Measurements from ENCODE around the gene USP50. TPM values are rescaled to one million over a fixed set of nuclear protein-coding genes. Genes with fewer than 3 reads are reported as not detected.

USP50 gene
- total and polyA plus RNA-seq, 2 of the 13 experiments (the other 11 are each of a cell fraction or from before 2014, with no cell fraction given), result 0.86 TPM; not detected in 1

- TF ChIP-seq, protein P1, sequence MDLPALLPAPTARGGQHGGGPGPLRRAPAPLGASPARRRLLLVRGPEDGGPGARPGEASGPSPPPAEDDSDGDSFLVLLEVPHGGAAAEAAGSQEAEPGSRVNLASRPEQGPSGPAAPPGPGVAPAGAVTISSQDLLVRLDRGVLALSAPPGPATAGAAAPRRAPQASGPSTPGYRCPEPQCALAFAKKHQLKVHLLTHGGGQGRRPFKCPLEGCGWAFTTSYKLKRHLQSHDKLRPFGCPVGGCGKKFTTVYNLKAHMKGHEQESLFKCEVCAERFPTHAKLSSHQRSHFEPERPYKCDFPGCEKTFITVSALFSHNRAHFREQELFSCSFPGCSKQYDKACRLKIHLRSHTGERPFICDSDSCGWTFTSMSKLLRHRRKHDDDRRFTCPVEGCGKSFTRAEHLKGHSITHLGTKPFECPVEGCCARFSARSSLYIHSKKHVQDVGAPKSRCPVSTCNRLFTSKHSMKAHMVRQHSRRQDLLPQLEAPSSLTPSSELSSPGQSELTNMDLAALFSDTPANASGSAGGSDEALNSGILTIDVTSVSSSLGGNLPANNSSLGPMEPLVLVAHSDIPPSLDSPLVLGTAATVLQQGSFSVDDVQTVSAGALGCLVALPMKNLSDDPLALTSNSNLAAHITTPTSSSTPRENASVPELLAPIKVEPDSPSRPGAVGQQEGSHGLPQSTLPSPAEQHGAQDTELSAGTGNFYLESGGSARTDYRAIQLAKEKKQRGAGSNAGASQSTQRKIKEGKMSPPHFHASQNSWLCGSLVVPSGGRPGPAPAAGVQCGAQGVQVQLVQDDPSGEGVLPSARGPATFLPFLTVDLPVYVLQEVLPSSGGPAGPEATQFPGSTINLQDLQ (CRISPR knock-in tag; IDR thresholded peaks at IDR 0.05), result no peak
- TF ChIP-seq RARA (CRISPR knock-in tag; IDR thresholded peaks at IDR 0.05) (peak; percentile 92), NR2F6 (IDR thresholded peaks at IDR 0.05) (no peak), NR2F6 (CRISPR knock-in tag; IDR thresholded peaks at IDR 0.05) (peak; percentile 56; the same call in 1 of the 2 replicates), CEBPB (IDR thresholded peaks at IDR 0.05; ENCODE audit: borderline replicate concordance, low read depth, low read length) (peak; percentile 42; the same call in 1 of the 2 replicates), FOXJ3 (CRISPR knock-in tag; IDR thresholded peaks at IDR 0.05; ENCODE audit: borderline replicate concordance) (0 out of 2 replicates have a peak, but pooled peaks have one; percentile 9), NCOA2 (CRISPR knock-in tag; IDR thresholded peaks at IDR 0.05) (peak; percentile 75), SAP130 (CRISPR knock-in tag; IDR thresholded peaks at IDR 0.05; ENCODE audit: low read depth) (peak; percentile 59), NR2F1 (CRISPR knock-in tag; IDR thresholded peaks at IDR 0.05) (0 out of 4 replicates have a peak, but pooled peaks of 1 of the 2 experiments have one; percentile 8), ZNF674 (CRISPR knock-in tag; IDR thresholded peaks at IDR 0.05; ENCODE audit: low read depth) (no peak), TEAD3 (CRISPR knock-in tag; optimal IDR thresholded peaks at IDR 0.05; ENCODE audit: borderline replicate concordance) (peak; percentile 83), RXRB (CRISPR knock-in tag; IDR thresholded peaks at IDR 0.05; ENCODE audit: borderline replicate concordance) (peak; percentile 85), FOXA3 (CRISPR knock-in tag; IDR thresholded peaks at IDR 0.05) (peak; percentile 84), MIER2 (CRISPR knock-in tag; IDR thresholded peaks at IDR 0.05) (0 out of 2 replicates have a peak, but pooled peaks have one; percentile 27)
- TF ChIP-seq, protein P2, sequence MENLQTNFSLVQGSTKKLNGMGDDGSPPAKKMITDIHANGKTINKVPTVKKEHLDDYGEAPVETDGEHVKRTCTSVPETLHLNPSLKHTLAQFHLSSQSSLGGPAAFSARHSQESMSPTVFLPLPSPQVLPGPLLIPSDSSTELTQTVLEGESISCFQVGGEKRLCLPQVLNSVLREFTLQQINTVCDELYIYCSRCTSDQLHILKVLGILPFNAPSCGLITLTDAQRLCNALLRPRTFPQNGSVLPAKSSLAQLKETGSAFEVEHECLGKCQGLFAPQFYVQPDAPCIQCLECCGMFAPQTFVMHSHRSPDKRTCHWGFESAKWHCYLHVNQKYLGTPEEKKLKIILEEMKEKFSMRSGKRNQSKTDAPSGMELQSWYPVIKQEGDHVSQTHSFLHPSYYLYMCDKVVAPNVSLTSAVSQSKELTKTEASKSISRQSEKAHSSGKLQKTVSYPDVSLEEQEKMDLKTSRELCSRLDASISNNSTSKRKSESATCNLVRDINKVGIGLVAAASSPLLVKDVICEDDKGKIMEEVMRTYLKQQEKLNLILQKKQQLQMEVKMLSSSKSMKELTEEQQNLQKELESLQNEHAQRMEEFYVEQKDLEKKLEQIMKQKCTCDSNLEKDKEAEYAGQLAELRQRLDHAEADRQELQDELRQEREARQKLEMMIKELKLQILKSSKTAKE (CRISPR knock-in tag; IDR thresholded peaks at IDR 0.05; ENCODE audit: borderline replicate concordance), result peak; percentile 68; the same call in 1 of the 2 replicates
- TF ChIP-seq, protein P3, sequence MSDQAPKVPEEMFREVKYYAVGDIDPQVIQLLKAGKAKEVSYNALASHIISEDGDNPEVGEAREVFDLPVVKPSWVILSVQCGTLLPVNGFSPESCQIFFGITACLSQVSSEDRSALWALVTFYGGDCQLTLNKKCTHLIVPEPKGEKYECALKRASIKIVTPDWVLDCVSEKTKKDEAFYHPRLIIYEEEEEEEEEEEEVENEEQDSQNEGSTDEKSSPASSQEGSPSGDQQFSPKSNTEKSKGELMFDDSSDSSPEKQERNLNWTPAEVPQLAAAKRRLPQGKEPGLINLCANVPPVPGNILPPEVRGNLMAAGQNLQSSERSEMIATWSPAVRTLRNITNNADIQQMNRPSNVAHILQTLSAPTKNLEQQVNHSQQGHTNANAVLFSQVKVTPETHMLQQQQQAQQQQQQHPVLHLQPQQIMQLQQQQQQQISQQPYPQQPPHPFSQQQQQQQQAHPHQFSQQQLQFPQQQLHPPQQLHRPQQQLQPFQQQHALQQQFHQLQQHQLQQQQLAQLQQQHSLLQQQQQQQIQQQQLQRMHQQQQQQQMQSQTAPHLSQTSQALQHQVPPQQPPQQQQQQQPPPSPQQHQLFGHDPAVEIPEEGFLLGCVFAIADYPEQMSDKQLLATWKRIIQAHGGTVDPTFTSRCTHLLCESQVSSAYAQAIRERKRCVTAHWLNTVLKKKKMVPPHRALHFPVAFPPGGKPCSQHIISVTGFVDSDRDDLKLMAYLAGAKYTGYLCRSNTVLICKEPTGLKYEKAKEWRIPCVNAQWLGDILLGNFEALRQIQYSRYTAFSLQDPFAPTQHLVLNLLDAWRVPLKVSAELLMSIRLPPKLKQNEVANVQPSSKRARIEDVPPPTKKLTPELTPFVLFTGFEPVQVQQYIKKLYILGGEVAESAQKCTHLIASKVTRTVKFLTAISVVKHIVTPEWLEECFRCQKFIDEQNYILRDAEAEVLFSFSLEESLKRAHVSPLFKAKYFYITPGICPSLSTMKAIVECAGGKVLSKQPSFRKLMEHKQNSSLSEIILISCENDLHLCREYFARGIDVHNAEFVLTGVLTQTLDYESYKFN (CRISPR knock-in tag; conservative IDR thresholded peaks at IDR 0.05), result peak; percentile 58; the same call in 1 of the 2 replicates
- TF ChIP-seq, protein P4, sequence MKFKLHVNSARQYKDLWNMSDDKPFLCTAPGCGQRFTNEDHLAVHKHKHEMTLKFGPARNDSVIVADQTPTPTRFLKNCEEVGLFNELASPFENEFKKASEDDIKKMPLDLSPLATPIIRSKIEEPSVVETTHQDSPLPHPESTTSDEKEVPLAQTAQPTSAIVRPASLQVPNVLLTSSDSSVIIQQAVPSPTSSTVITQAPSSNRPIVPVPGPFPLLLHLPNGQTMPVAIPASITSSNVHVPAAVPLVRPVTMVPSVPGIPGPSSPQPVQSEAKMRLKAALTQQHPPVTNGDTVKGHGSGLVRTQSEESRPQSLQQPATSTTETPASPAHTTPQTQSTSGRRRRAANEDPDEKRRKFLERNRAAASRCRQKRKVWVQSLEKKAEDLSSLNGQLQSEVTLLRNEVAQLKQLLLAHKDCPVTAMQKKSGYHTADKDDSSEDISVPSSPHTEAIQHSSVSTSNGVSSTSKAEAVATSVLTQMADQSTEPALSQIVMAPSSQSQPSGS (CRISPR knock-in tag; IDR thresholded peaks at IDR 0.05), result peak; percentile 51; the same call in 1 of the 2 replicates
These were observed 3.6 kb downstream of the USP50 start (continued) for GRCh38 chr15:50542887-50543210.
